ENCODE measurements around the gene EMX1.

Gene EMX1

DNA sequence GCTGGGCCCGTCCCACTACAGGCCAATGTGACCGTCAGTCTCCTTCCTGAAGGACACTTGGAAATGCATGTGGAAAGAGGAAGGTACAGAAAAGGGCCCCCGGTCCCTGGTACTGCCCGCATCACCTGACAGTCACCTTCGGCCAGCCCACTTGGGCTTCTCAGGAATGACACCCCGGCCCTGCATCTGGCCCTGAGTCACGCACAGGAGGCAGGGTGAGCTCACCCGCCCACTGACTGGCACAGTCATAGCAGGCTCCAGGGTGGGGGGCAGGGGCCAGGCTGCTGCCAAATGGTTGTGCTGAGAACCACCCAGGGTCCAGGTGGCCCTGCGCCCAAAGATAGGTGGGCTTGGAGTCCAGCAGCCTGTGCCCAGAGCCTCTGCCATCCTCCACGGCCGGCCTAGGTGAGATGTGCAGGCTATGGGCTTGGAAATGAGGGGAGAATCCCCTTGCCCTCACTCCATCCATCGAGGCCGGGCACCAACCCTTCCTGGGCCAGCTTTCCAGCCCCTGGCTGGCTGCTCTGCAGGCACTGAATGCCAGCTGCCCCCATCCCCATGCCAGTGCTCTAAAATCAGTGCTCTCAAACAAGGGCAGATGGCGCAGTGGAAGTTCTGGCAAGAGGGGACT is 14.1 kb downstream of the EMX1 start:
- TF ChIP-seq, protein P1, sequence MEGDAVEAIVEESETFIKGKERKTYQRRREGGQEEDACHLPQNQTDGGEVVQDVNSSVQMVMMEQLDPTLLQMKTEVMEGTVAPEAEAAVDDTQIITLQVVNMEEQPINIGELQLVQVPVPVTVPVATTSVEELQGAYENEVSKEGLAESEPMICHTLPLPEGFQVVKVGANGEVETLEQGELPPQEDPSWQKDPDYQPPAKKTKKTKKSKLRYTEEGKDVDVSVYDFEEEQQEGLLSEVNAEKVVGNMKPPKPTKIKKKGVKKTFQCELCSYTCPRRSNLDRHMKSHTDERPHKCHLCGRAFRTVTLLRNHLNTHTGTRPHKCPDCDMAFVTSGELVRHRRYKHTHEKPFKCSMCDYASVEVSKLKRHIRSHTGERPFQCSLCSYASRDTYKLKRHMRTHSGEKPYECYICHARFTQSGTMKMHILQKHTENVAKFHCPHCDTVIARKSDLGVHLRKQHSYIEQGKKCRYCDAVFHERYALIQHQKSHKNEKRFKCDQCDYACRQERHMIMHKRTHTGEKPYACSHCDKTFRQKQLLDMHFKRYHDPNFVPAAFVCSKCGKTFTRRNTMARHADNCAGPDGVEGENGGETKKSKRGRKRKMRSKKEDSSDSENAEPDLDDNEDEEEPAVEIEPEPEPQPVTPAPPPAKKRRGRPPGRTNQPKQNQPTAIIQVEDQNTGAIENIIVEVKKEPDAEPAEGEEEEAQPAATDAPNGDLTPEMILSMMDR (IDR thresholded peaks at IDR 0.05; ENCODE audit: extremely low read depth, insufficient read depth, missing control alignments) = no peak
- no peak for DNase-seq (ENCODE audit: low spot score)
- in situ Hi-C loops (cut with MboI; ENCODE audit: low pct_unique_long_range_greater_than_20kb, low sequenced_read_pairs, unreplicated experiment) = no loop called here

GRCh38 chr2:72932045-72932740 is 14.9 kb downstream of the EMX1 start:
- TF ChIP-seq, protein P1 (IDR thresholded peaks at IDR 0.05; ENCODE audit: extremely low read depth, insufficient read depth, missing control alignments) = no peak
- DNase-seq (ENCODE audit: low spot score) = no peak
- in situ Hi-C loops (cut with MboI; ENCODE audit: low pct_unique_long_range_greater_than_20kb, low sequenced_read_pairs, unreplicated experiment) = no loop called here

- in situ Hi-C loops (cut with MboI; ENCODE audit: low pct_unique_long_range_greater_than_20kb, low sequenced_read_pairs, unreplicated experiment) = no loop called here
- DNase-seq (ENCODE audit: low spot score) = no peak
- TF ChIP-seq, protein P1 (IDR thresholded peaks at IDR 0.05; ENCODE audit: extremely low read depth, insufficient read depth, missing control alignments) = no peak
These were observed 15.5 kb downstream of the EMX1 start for GRCh38 chr2:72932805-72933204.

DNA sequence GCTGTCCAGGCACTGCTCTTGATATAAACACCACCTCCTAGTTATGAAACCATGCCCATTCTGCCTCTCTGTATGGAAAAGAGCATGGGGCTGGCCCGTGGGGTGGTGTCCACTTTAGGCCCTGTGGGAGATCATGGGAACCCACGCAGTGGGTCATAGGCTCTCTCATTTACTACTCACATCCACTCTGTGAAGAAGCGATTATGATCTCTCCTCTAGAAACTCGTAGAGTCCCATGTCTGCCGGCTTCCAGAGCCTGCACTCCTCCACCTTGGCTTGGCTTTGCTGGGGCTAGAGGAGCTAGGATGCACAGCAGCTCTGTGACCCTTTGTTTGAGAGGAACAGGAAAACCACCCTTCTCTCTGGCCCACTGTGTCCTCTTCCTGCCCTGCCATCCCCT is 15.9 kb downstream of the EMX1 start:
- DNase-seq (ENCODE audit: low spot score) = no peak

DNA sequence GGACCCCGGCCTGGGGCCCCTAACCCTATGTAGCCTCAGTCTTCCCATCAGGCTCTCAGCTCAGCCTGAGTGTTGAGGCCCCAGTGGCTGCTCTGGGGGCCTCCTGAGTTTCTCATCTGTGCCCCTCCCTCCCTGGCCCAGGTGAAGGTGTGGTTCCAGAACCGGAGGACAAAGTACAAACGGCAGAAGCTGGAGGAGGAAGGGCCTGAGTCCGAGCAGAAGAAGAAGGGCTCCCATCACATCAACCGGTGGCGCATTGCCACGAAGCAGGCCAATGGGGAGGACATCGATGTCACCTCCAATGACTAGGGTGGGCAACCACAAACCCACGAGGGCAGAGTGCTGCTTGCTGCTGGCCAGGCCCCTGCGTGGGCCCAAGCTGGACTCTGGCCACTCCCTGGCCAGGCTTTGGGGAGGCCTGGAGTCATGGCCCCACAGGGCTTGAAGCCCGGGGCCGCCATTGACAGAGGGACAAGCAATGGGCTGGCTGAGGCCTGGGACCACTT is 16.4 kb downstream of the EMX1 start:
- in situ Hi-C loops (cut with MboI; ENCODE audit: low pct_unique_long_range_greater_than_20kb, low sequenced_read_pairs, unreplicated experiment) = no loop called here
- TF ChIP-seq, protein P1 (IDR thresholded peaks at IDR 0.05; ENCODE audit: extremely low read depth, insufficient read depth, missing control alignments) = no peak
- no peak for DNase-seq (ENCODE audit: low spot score)

More for the DNA sequence above, 15.9 kb downstream of the EMX1 start:
- TF ChIP-seq, protein P1 (IDR thresholded peaks at IDR 0.05; ENCODE audit: extremely low read depth, insufficient read depth, missing control alignments) = no peak
- in situ Hi-C loops (cut with MboI; ENCODE audit: low pct_unique_long_range_greater_than_20kb, low sequenced_read_pairs, unreplicated experiment) = no loop called here

- DNase-seq (ENCODE audit: low spot score) = peak; percentile 75
- TF ChIP-seq, protein P1 (IDR thresholded peaks at IDR 0.05; ENCODE audit: extremely low read depth, insufficient read depth, missing control alignments) = peak; percentile 56
These were observed 17.6 kb downstream of the EMX1 start for GRCh38 chr2:72934683-72935610.

More at GRCh38 chr2:72934683-72935610, 17.6 kb downstream of the EMX1 start:
- in situ Hi-C loops (cut with MboI; ENCODE audit: low pct_unique_long_range_greater_than_20kb, low sequenced_read_pairs, unreplicated experiment) = no loop called here

Measured in GM13977 (cell line).